GM18858 (cell line): ENCODE measurements around the gene CCDC8.
"Not testable (repeated sequence)": the region's sequence is repeated elsewhere in the genome, so short reads cannot be mapped to it uniquely, and the experiment has no call there.

Experiments used
- ATAC-seq: cut with Tn5 transposase; IDR thresholded peaks from one replicate; pipeline ENCODE4 v1.9.1; 2021; ENCODE audit not compliant: unreplicated experiment

The CCDC8 gene

GRCh38 chr19:46428239-46429135, 15.1 kb upstream of the CCDC8 start, which contains the start of gene PNMA8C:
Gene PNMA8C, minus strand, starts transcription at chr19:46428936. Its CDS starts 577 bp downstream, at chr19:46428359.
- no peak for ATAC-seq

- ATAC-seq: no peak
Measured at GRCh38 chr19:46427518-46428045, 14.2 kb upstream of the CCDC8 start.

GRCh38 chr19:46426506-46427162, 13.3 kb upstream of the CCDC8 start:
- ATAC-seq: no peak

GRCh38 chr19:46426035-46426505, 12.7 kb upstream of the CCDC8 start:
- ATAC-seq: no peak

- ATAC-seq: no peak
Measured at GRCh38 chr19:46423188-46423587, 9.8 kb upstream of the CCDC8 start.

GRCh38 chr19:46422344-46422743, 9.0 kb upstream of the CCDC8 start:
- ATAC-seq: no peak

GRCh38 chr19:46420056-46420455, 6.7 kb upstream of the CCDC8 start:
- ATAC-seq: no peak

- not testable (repeated sequence) for ATAC-seq
Measured at GRCh38 chr19:46415804-46416709, 2.7 kb upstream of the CCDC8 start.

GRCh38 chr19:46414899-46415298, 1.5 kb upstream of the CCDC8 start:
- ATAC-seq: not testable (repeated sequence)

GRCh38 chr19:46412650-46413261, 608 bp downstream of the CCDC8 start:
- ATAC-seq: no peak

- ATAC-seq: no peak
Measured at GRCh38 chr19:46411925-46412649, 1.3 kb downstream of the CCDC8 start.

GRCh38 chr19:46411088-46411924, 2.1 kb downstream of the CCDC8 start:
- no peak for ATAC-seq

- no peak for ATAC-seq
Measured at GRCh38 chr19:46410205-46411087, 2.9 kb downstream of the CCDC8 start.

GRCh38 chr19:46409191-46409590, 4.2 kb downstream of the CCDC8 start:
- no peak for ATAC-seq

- no peak for ATAC-seq
Measured at GRCh38 chr19:46408664-46409039, 4.7 kb downstream of the CCDC8 start.

- ATAC-seq: no peak
Measured at GRCh38 chr19:46407856-46408663, 5.3 kb downstream of the CCDC8 start.

GRCh38 chr19:46406976-46407375, 6.4 kb downstream of the CCDC8 start:
- ATAC-seq: no peak
